Ishikawa (cell line): ENCODE measurements around the gene DDAH1.

Experiments used
- CEBPB ChIP-seq: IDR thresholded peaks from 2 replicates; pipeline ENCODE4 v1.6.1; 2012
- CREB1 ChIP-seq: IDR thresholded peaks from 2 replicates; pipeline ENCODE4 v1.6.1; 2012; ENCODE audit warnings: low read depth
- EGR1 ChIP-seq: IDR thresholded peaks from 2 replicates; pipeline ENCODE4 v1.6.1; 2012
- EP300 ChIP-seq: IDR thresholded peaks from 2 replicates; pipeline ENCODE4 v1.6.1; 2012; ENCODE audit warnings: borderline replicate concordance
- FOXM1 ChIP-seq: IDR thresholded peaks from 2 replicates; pipeline ENCODE4 v1.6.1; 2012; ENCODE audit warnings: low read depth, borderline replicate concordance
- NFIC ChIP-seq: IDR thresholded peaks from 2 replicates; pipeline ENCODE4 v1.6.1; 2012
- RAD21 ChIP-seq: IDR thresholded peaks from 2 replicates; pipeline ENCODE4 v1.6.1; 2012; ENCODE audit warnings: low read depth
- REST ChIP-seq: IDR thresholded peaks from 2 replicates; pipeline ENCODE4 v1.6.1; 2012; ENCODE audit warnings: low read depth, mild to moderate bottlenecking
- TAF1 ChIP-seq: IDR thresholded peaks from 2 replicates; pipeline ENCODE4 v1.6.1; 2012; ENCODE audit warnings: low read depth, mild to moderate bottlenecking
- TCF12 ChIP-seq: IDR thresholded peaks from 2 replicates; pipeline ENCODE4 v1.6.1; 2012; ENCODE audit warnings: low read depth
- TEAD4 ChIP-seq: IDR thresholded peaks from 2 replicates; pipeline ENCODE4 v1.6.1; 2012
- YY1 ChIP-seq: IDR thresholded peaks from 2 replicates; pipeline ENCODE4 v1.6.1; 2012; ENCODE audit warnings: low read depth
- TF ChIP-seq, protein P1 (sequence below): IDR thresholded peaks from 2 replicates; pipeline ENCODE4 v1.6.1; 2012
- TF ChIP-seq, protein P2 (sequence below): IDR thresholded peaks from 2 replicates; pipeline ENCODE4 v1.6.1; 2012

- no peak for TF ChIP-seq TAF1
- no peak for TF ChIP-seq YY1
- TF ChIP-seq RAD21, result no peak
- TF ChIP-seq, protein P1, sequence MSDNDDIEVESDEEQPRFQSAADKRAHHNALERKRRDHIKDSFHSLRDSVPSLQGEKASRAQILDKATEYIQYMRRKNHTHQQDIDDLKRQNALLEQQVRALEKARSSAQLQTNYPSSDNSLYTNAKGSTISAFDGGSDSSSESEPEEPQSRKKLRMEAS, result peak; percentile 66
- TF ChIP-seq CEBPB, result no peak
- peak; percentile 81; the same call in 1 of the 2 replicates for TF ChIP-seq EP300
- TF ChIP-seq, protein P2, sequence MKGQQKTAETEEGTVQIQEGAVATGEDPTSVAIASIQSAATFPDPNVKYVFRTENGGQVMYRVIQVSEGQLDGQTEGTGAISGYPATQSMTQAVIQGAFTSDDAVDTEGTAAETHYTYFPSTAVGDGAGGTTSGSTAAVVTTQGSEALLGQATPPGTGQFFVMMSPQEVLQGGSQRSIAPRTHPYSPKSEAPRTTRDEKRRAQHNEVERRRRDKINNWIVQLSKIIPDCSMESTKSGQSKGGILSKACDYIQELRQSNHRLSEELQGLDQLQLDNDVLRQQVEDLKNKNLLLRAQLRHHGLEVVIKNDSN, result 0 out of 2 replicates have a peak, but pooled peaks have one; percentile 33
- no peak for TF ChIP-seq EGR1
- no peak for TF ChIP-seq REST
- TF ChIP-seq FOXM1, result peak; percentile 60; the same call in 1 of the 2 replicates
- no peak for TF ChIP-seq CREB1
- peak; percentile 61 for TF ChIP-seq NFIC
- TF ChIP-seq TCF12, result peak; percentile 72
- TF ChIP-seq TEAD4, result peak; percentile 95
Measured at GRCh38 chr1:85328713-85329397, 136.1 kb downstream of the DDAH1 start.
